K562 (cell line): Measurements from ENCODE around the gene ATP9B. TPM values are rescaled to one million over a fixed set of nuclear protein-coding genes. Genes with fewer than 3 reads are reported as not detected.

ENCODE experiments used
- ATAC-seq: fragments of 200-7000 bp; cut with Tn5 transposase; 3 replicates; pipeline ENCODE4 v1.9.1; 2020; ENCODE audit warnings: moderate library complexity
- BruUV-seq: library from RNA; stranded (reverse); fragments of 400-500 nt; replicated peaks from 2 replicates; lab custom pipeline; 2021; lab: Mats Ljungman, UMichigan
- CTCF ChIA-PET: fragments of 300-600 bp; formaldehyde crosslinking; extraction: SDS; loops from one replicate; lab custom pipeline; 2021; ENCODE audit warnings: low intra/inter-chr PET ratio; lab: Yijun Ruan, JAX
- POLR2A ChIA-PET: fragments of 300-600, 350-650 bp; sonication (Branson Sonifier 250); formaldehyde crosslinking; extraction: SDS; loops from one replicate; lab custom pipeline; 2021; ENCODE audit warnings: antibody characterized with exemption, inconsistent platforms; lab: Yijun Ruan, JAX
- DNase-seq, 4 experiments: peaks; one replicate each; pipeline versions ENCODE4 v3.0.0 to v3.0.0-alpha.2; 2011 to 2018; ENCODE audit warnings: low spot score in 3 of 4, mixed read lengths in 3 of 4; ENCODE audit errors: extremely low read depth in 1 of 4
- FAIRE-seq: peaks from 2 replicates; lab custom pipeline; 2011; peaks lifted over from hg19 to GRCh38; lab: Jason Lieb, UNC
- H2AFZ ChIP-seq: 2 replicates; pipeline ENCODE4 v1.6.0; 2011; ENCODE audit warnings: low read depth, low read length, control low read depth, inconsistent platforms
- H3K27ac ChIP-seq: fragments of 200-600 bp; 3 replicates; pipeline ENCODE4 v1.8.0; 2011; ENCODE audit warnings: low read depth, mild to moderate bottlenecking, control low read depth, inconsistent platforms, low read length, moderate library complexity, mixed read lengths; ENCODE audit errors: extremely low read depth
- H3K27me3 ChIP-seq, 2 experiments: fragments of 300-600 bp in 1 of 2; 2 replicates in 1 of 2; 3 replicates in 1 of 2; pipeline versions ENCODE4 v1.6.0 to v1.8.0; 2011; ENCODE audit warnings: inconsistent platforms in 2 of 2, low read length in 2 of 2, mild to moderate bottlenecking in 1 of 2, mixed read lengths in 1 of 2, moderate library complexity in 1 of 2; ENCODE audit not compliant: control insufficient read depth in 2 of 2, insufficient read depth in 2 of 2
- H3K36me3 ChIP-seq: fragments of 300-600 bp; 3 replicates; pipeline ENCODE4 v1.8.0; 2011; ENCODE audit warnings: mild to moderate bottlenecking, low read length, inconsistent platforms; ENCODE audit not compliant: control insufficient read depth, insufficient read depth
- H3K4me1 ChIP-seq, 2 experiments: fragments of 200-600 bp in 1 of 2; replicated peaks in 1 of 2; 2 replicates in 1 of 2; 3 replicates in 1 of 2; pipeline versions ENCODE4 v1.5.1 to v1.8.0; 2011; ENCODE audit warnings: inconsistent platforms in 2 of 2, low read length in 2 of 2, mild to moderate bottlenecking in 1 of 2, mixed read lengths in 1 of 2, moderate library complexity in 1 of 2; ENCODE audit not compliant: control insufficient read depth in 2 of 2, insufficient read depth in 2 of 2
- H3K4me2 ChIP-seq: 2 replicates; pipeline ENCODE4 v1.6.1; 2011; ENCODE audit warnings: low read length, control low read depth, inconsistent platforms, mixed read lengths; ENCODE audit not compliant: insufficient read depth
- H3K4me3 ChIP-seq: fragments of 200-600 bp; sonication (generic), shearing (Covaris generic); 2 replicates; pipeline ENCODE4 v1.5.1; 2016; ENCODE audit warnings: control low read depth, inconsistent platforms
- H3K79me2 ChIP-seq: fragments of 200-600 bp; 3 replicates; pipeline ENCODE4 v1.8.0; 2011; ENCODE audit warnings: low read length, inconsistent platforms; ENCODE audit not compliant: control insufficient read depth, insufficient read depth
- H3K9ac ChIP-seq, 2 experiments: 2 replicates each; pipeline versions ENCODE4 v1.6.0 to v1.6.1; 2011; ENCODE audit warnings: low read depth in 2 of 2, low read length in 2 of 2, control low read depth in 1 of 2, inconsistent platforms in 1 of 2, mild to moderate bottlenecking in 1 of 2, mixed read lengths in 1 of 2; ENCODE audit not compliant: insufficient read depth in 1 of 2
- H3K9me1 ChIP-seq: one replicate; pipeline ENCODE4 v1.6.0; 2011; ENCODE audit warnings: inconsistent platforms, mild to moderate bottlenecking, low read length, moderate library complexity; ENCODE audit not compliant: control insufficient read depth, insufficient read depth
- H3K9me3 ChIP-seq: replicated peaks from 2 replicates; pipeline ENCODE4 v1.5.1; 2011; ENCODE audit warnings: low read depth, low read length, inconsistent platforms; ENCODE audit not compliant: control insufficient read depth, insufficient read depth
- H4K20me1 ChIP-seq: replicated peaks from 2 replicates; pipeline ENCODE4 v1.6.1; 2011; ENCODE audit warnings: low read length, inconsistent platforms, mixed read lengths; ENCODE audit not compliant: control insufficient read depth, insufficient read depth
- CGGBP1 ChIP-seq: fragments of 250-450 bp; sonication (Bioruptor Pico); IDR thresholded peaks from 2 replicates; pipeline ENCODE4 v1.9.0; 2021; ENCODE audit warnings: mild to moderate bottlenecking
- E2F4 ChIP-seq: sonication (generic); formaldehyde crosslinking; IDR thresholded peaks from 2 replicates; pipeline ENCODE4 v1.8.0; 2022; ENCODE audit warnings: mild to moderate bottlenecking, low read depth, missing genetic modification reagents
- NBN ChIP-seq: fragments of 450-650 bp; IDR thresholded peaks from 2 replicates; pipeline ENCODE4 v1.6.1; 2016; ENCODE audit warnings: low read depth, mild to moderate bottlenecking
- POLR2B ChIP-seq: fragments of 450-650 bp; IDR thresholded peaks from 2 replicates; pipeline ENCODE4 v1.6.1; 2018; ENCODE audit warnings: low read depth; ENCODE audit not compliant: partially characterized antibody
- WGBS: fragments of 100-300 bp; shearing (Covaris generic); methylation state at CpG from one replicate; pipeline ENCODE4 v1.1.6; 2016; ENCODE audit warnings: low coverage, mixed read lengths; ENCODE audit not compliant: insufficient coverage; ENCODE audit errors: missing lambda C conversion rate; 5-methylcytosine and 5-hydroxymethylcytosine counted together
- in situ Hi-C: fragments of 300-500 bp; cut with MboI; formaldehyde crosslinking; loops from 4 replicates; pipeline ENCODE4 v1.15.0; 2018; ENCODE audit warnings: inconsistent platforms, mixed read lengths
- intact Hi-C: fragments of 100-400 bp; cut with micrococcal nuclease; formaldehyde crosslinking; loops from 2 replicates; pipeline ENCODE4 v1.14.2; 2022
- polyA plus RNA-seq, 8 experiments: library from polyadenylated mRNA; depleted of rRNA in 4 of 8; stranded (reverse) in 5 of 8; unstranded in 3 of 8; fragments of >200 nt; fragmentation: Nextera tagmentation in 2 of 8; fragmentation: Illumina TruSeq in 1 of 8; extraction: Ambion mirVana in 2 of 8; extraction: Trizol in 1 of 8; gene quantifications; 2 replicates each; pipeline versions ENCODE4 v1.2.1 to v1.2.3, GENCODE V29; 2011 to 2014; ENCODE audit warnings: inconsistent platforms in 1 of 8, missing spikeins in 1 of 8
- total RNA-seq, 7 experiments: library from RNA; depleted of rRNA in 6 of 7; stranded (reverse); fragments of >200 nt in 6 of 7; fragmentation: Illumina TruSeq in 2 of 7; extraction: Trizol in 2 of 7; gene quantifications; 2 replicates each; pipeline versions ENCODE4 v1.2.1 to v1.2.3, GENCODE V29; 2011 to 2021; ENCODE audit warnings: low replicate concordance in 1 of 7

Gene ATP9B
- total and polyA plus RNA-seq, 9 of the 15 experiments (the other 6 are each of a cell fraction or from before 2014, with no cell fraction given): 0.66 to 13.2 (median 7.9) TPM

GRCh38 chr18:79374408-79375171, 305.4 kb downstream of the ATP9B start:
- H2AFZ ChIP-seq: no peak overlapping the region
- in situ Hi-C loops: no loop called here

More at GRCh38 chr18:79374408-79375171, 305.4 kb downstream of the ATP9B start:
- Histone ChIP-seq H3K79me2 (no peaks in the 10 kb centered on the region), H3K9me1 (no peaks in the 10 kb centered on the region), H3K27me3 (no peaks in the 10 kb centered on the region)
- intact Hi-C loops: no loop called here
- no peak for DNase-seq
- TF ChIP-seq NBN (no peak), POLR2B (no peak), E2F4 (CRISPR knock-in tag) (no peak), CGGBP1 (CRISPR knock-in tag) (no peak)
- TF ChIP-seq, all 486 proteins: peak for 0
- CTCF ChIA-PET: no interaction called here
- POLR2A ChIA-PET: no interaction called here
- BruUV-seq: no TSS peak
- Histone ChIP-seq H3K4me1 (peaks cover 0 to 3% of the 10 kb centered on the region in 2 experiments; a peak in 1 of 5 replicates), H3K4me3 (no peak overlapping the region), H3K36me3 (no peaks in the 10 kb centered on the region), H3K9ac (no peak overlapping the region), H3K4me2 (no peak overlapping the region), H3K27ac (no peak overlapping the region), H4K20me1 (no peaks in the 10 kb centered on the region), H3K9me3 (no peaks in the 10 kb centered on the region)
- FAIRE-seq (no peak), ATAC-seq (no peak)
- 77% methylated on average over 13 of the region's 32 CpGs for WGBS
